ENCODE measurements around the gene TNFRSF4.

GRCh38 chr1:1213345-1214265, at the start of gene TNFRSF4:
- TF ChIP-seq CTCF (IDR thresholded peaks at IDR 0.05; ENCODE audit: low read length) (no peak), EZH2 (IDR thresholded peaks at IDR 0.05; ENCODE audit: borderline replicate concordance, low read length) (no peak)

Measured in OCI-LY1 (cell line).